ENCODE results near the gene ADSL. TPM values are rescaled to one million over a fixed set of nuclear protein-coding genes. Genes with fewer than 3 reads are reported as not detected.
"Not testable (repeated sequence)": the region's sequence is repeated elsewhere in the genome, so short reads cannot be mapped to it uniquely, and the experiment has no call there.

The ADSL gene
- total RNA-seq, 1 donor from 2014 or later = 107 TPM

DNA sequence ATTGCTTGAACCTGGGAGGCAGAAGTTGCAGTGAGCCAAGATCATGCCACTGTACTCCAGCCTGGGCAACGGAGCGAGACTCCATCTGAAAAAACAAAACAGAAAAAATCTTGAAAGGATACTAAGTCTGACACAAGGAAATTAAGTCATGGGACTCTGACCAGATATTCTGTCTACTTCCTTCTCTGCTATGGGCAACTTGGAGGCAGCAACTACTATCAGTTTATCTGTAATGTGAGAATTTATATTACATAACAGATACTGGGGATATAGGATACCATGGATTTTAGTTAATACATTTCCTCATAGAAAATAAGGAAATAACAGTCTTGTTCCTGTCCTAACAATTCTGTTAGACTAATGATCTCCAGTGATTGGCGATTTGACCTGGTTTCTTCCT, 22.5 kb downstream of the ADSL start:
- H3K4me3 Mint-ChIP-seq (ENCODE audit: unreplicated experiment) = no peak overlapping the region
- H3K36me3 Mint-ChIP-seq (ENCODE audit: low read depth, unreplicated experiment) = peaks cover 39% of the 10 kb centered on the region
- no peaks in the 10 kb centered on the region for H3K9me3 Mint-ChIP-seq (ENCODE audit: unreplicated experiment)
- H3K27me3 Mint-ChIP-seq (ENCODE audit: unreplicated experiment) = no peaks in the 10 kb centered on the region
- TF ChIP-seq, protein P1, sequence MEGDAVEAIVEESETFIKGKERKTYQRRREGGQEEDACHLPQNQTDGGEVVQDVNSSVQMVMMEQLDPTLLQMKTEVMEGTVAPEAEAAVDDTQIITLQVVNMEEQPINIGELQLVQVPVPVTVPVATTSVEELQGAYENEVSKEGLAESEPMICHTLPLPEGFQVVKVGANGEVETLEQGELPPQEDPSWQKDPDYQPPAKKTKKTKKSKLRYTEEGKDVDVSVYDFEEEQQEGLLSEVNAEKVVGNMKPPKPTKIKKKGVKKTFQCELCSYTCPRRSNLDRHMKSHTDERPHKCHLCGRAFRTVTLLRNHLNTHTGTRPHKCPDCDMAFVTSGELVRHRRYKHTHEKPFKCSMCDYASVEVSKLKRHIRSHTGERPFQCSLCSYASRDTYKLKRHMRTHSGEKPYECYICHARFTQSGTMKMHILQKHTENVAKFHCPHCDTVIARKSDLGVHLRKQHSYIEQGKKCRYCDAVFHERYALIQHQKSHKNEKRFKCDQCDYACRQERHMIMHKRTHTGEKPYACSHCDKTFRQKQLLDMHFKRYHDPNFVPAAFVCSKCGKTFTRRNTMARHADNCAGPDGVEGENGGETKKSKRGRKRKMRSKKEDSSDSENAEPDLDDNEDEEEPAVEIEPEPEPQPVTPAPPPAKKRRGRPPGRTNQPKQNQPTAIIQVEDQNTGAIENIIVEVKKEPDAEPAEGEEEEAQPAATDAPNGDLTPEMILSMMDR (IDR thresholded peaks at IDR 0.05; ENCODE audit: unreplicated experiment) = no peak
- H3K27ac Mint-ChIP-seq (ENCODE audit: unreplicated experiment) = peak overlapping the region; percentile 49
- no peak for DNase-seq (ENCODE audit: low spot score)
- H3K4me1 Mint-ChIP-seq (ENCODE audit: unreplicated experiment) = peaks cover 14% of the 10 kb centered on the region

DNA sequence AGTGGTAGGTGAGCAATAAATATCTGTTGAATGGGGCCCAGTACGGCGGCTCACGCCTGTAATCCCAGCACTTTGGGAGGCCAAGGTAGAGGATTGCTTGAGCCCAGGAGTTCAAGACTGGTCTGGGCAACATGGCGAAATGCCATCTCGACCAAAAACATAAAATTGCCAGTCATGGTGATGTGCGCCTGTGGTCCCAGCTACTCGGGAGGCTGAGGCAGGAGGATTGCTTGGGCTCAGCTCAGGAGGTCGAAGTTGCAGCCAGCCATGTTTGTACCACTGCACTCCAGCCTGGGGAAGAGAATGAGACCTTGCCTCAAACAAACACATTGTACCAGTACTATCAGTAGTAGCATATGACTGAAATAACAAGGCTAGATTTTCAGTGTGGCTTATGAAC, 28.3 kb downstream of the ADSL start:
- H3K4me3 Mint-ChIP-seq (ENCODE audit: unreplicated experiment) = no peak overlapping the region
- H3K27ac Mint-ChIP-seq (ENCODE audit: unreplicated experiment) = no peak overlapping the region
- no peak for DNase-seq (ENCODE audit: low spot score)
- no peaks in the 10 kb centered on the region for H3K9me3 Mint-ChIP-seq (ENCODE audit: unreplicated experiment)
- peaks cover 6% of the 10 kb centered on the region for H3K4me1 Mint-ChIP-seq (ENCODE audit: unreplicated experiment)
- TF ChIP-seq, protein P1 (IDR thresholded peaks at IDR 0.05; ENCODE audit: unreplicated experiment) = no peak
- no peaks in the 10 kb centered on the region for H3K36me3 Mint-ChIP-seq (ENCODE audit: low read depth, unreplicated experiment)
- H3K27me3 Mint-ChIP-seq (ENCODE audit: unreplicated experiment) = no peaks in the 10 kb centered on the region

DNA sequence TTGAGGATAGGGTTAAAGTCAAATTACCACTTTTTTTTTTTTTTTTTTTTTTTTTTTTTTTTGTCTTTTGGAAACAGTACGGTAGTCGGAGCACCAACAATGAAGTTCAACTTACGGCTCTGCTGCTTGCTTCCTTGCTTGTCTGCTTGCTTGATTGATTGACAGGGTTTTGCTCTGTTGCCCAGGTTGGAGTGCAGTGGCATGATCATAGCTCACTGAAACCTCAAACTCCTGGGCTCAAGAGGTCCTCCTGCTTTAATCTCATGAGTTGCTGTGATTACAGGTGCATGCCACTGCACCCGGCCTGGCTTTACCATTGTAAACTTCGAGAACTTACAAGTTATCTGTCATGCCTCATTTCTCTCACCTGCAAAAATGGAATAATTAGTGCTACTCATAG, 29.8 kb downstream of the ADSL start:
- Mint-ChIP-seq H3K27me3 (ENCODE audit: unreplicated experiment) (no peaks in the 10 kb centered on the region), H3K4me1 (ENCODE audit: unreplicated experiment) (peaks cover 4% of the 10 kb centered on the region), H3K9me3 (ENCODE audit: unreplicated experiment) (no peaks in the 10 kb centered on the region), H3K36me3 (ENCODE audit: low read depth, unreplicated experiment) (no peaks in the 10 kb centered on the region), H3K4me3 (ENCODE audit: unreplicated experiment) (no peak overlapping the region), H3K27ac (ENCODE audit: unreplicated experiment) (no peak overlapping the region)
- TF ChIP-seq, protein P1 (IDR thresholded peaks at IDR 0.05; ENCODE audit: unreplicated experiment) = no peak
- no peak for DNase-seq (ENCODE audit: low spot score)

DNA sequence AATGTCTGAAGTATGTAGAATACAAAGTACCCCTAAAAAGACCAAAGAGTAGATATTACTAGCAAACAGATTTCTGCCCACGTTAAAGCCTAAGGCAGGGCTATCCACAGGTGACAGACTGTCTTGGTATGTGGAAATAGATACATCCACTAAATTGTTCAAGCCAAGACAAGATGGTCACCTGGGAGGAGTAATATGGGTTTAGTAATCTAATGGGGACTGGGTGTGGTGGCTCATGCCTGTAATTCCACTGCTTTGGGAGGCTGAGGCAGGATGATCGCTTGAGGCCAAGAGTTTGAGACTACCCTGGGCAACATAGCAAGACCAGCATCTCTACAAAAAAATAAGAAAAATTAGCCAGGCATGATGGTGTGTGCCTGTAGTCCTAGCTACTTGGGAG, 31.6 kb downstream of the ADSL start:
- Mint-ChIP-seq H3K27me3 (ENCODE audit: unreplicated experiment) (no peaks in the 10 kb centered on the region), H3K36me3 (ENCODE audit: low read depth, unreplicated experiment) (no peaks in the 10 kb centered on the region), H3K4me3 (ENCODE audit: unreplicated experiment) (no peak overlapping the region), H3K27ac (ENCODE audit: unreplicated experiment) (no peak overlapping the region), H3K4me1 (ENCODE audit: unreplicated experiment) (no peaks in the 10 kb centered on the region), H3K9me3 (ENCODE audit: unreplicated experiment) (no peaks in the 10 kb centered on the region)
- TF ChIP-seq, protein P1 (IDR thresholded peaks at IDR 0.05; ENCODE audit: unreplicated experiment) = no peak
- DNase-seq (ENCODE audit: low spot score) = no peak

DNA sequence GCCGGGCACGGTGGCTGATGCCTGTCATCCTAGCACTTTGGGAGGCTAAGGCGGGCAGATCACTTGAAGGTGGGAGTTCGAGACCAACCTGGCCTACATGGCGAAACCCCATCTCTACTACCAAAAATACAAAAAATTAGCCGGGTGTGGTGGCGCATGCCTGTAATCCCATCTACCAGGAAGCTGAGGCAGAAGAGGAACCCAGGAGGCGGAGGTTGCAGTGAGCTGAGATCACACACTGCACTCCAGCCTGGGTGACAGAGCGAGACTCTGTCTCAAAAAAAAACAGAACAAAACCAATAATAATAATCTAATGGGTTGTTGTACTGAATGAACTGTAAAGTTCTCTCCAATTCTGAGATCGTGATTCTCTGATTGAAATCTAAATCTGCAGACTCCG, 32.1 kb downstream of the ADSL start:
- not testable (repeated sequence) for DNase-seq (ENCODE audit: low spot score); H3K27me3 Mint-ChIP-seq (ENCODE audit: unreplicated experiment); H3K36me3 Mint-ChIP-seq (ENCODE audit: low read depth, unreplicated experiment)

DNA sequence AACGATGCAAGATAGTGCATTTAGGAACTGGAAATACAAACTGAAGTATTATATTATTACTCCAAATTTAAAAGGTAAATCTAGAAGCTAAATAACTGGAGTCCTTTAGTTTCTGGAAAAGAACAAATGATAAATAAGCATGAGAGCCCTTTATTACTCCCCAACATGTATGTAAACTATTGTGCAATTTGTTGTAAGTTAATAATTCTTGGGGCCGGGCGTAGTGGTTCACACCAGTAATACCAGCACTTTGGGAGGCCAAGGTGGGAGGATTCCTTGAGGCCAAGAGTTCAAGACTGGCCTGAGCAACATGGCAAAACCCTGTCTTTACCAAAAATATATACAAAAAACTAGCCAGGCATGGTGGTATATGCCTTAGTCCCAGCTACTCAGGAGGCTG, 35.2 kb downstream of the ADSL start:
- Mint-ChIP-seq H3K27me3 (ENCODE audit: unreplicated experiment) (peaks cover 1% of the 10 kb centered on the region), H3K36me3 (ENCODE audit: low read depth, unreplicated experiment) (no peaks in the 10 kb centered on the region), H3K4me3 (ENCODE audit: unreplicated experiment) (no peak overlapping the region), H3K4me1 (ENCODE audit: unreplicated experiment) (peaks cover 17% of the 10 kb centered on the region), H3K9me3 (ENCODE audit: unreplicated experiment) (no peaks in the 10 kb centered on the region), H3K27ac (ENCODE audit: unreplicated experiment) (no peak overlapping the region)
- TF ChIP-seq, protein P1 (IDR thresholded peaks at IDR 0.05; ENCODE audit: unreplicated experiment) = no peak
- no peak for DNase-seq (ENCODE audit: low spot score)

More for the DNA sequence above, 32.1 kb downstream of the ADSL start:
- H3K27ac Mint-ChIP-seq (ENCODE audit: unreplicated experiment); H3K4me3 Mint-ChIP-seq (ENCODE audit: unreplicated experiment); H3K4me1 Mint-ChIP-seq (ENCODE audit: unreplicated experiment); H3K9me3 Mint-ChIP-seq (ENCODE audit: unreplicated experiment): not testable (repeated sequence)
